DOHH2 (cell line): Measurements from ENCODE around the gene BABAM2.

ENCODE experiments used
- H3F3A ChIP-seq: fragments of 200-600 bp; sonication (generic), shearing (Covaris generic); 2 replicates; pipeline ENCODE4 v1.6.0; 2016; ENCODE audit warnings: antibody characterized with exemption, mild to moderate bottlenecking; ENCODE audit not compliant: control insufficient read depth, insufficient read depth
- H3K27ac ChIP-seq: fragments of 200-600 bp; sonication (generic); 2 replicates; pipeline ENCODE4 v1.5.1; 2014; ENCODE audit warnings: low read depth, mild to moderate bottlenecking, low read length, moderate library complexity
- H3K27me3 ChIP-seq: fragments of 200-600 bp; sonication (generic); 2 replicates; pipeline ENCODE4 v1.6.1; 2014; ENCODE audit warnings: mild to moderate bottlenecking, low read length, mixed read lengths; ENCODE audit not compliant: control insufficient read depth
- H3K36me3 ChIP-seq: fragments of 200-600 bp; sonication (generic); 2 replicates; pipeline ENCODE4 v1.6.1; 2014; ENCODE audit warnings: mild to moderate bottlenecking, low read length, moderate library complexity, mixed read lengths; ENCODE audit not compliant: control insufficient read depth
- H3K4me1 ChIP-seq: fragments of 200-600 bp; sonication (generic); 2 replicates; pipeline ENCODE4 v1.6.1; 2014; ENCODE audit warnings: mild to moderate bottlenecking, low read length, mixed read lengths; ENCODE audit not compliant: control insufficient read depth
- H3K4me2 ChIP-seq: fragments of 200-600 bp; sonication (generic); 2 replicates; pipeline ENCODE4 v1.6.0; 2014; ENCODE audit warnings: mild to moderate bottlenecking, low read length, moderate library complexity
- H3K4me3 ChIP-seq: fragments of 200-600 bp; sonication (generic); 2 replicates; pipeline ENCODE4 v1.5.1; 2014; ENCODE audit warnings: mild to moderate bottlenecking, low read length, mixed read lengths
- H3K79me2 ChIP-seq: fragments of 200-600 bp; sonication (generic); 2 replicates; pipeline ENCODE4 v1.6.1; 2014; ENCODE audit warnings: mild to moderate bottlenecking, low read length, mixed read lengths; ENCODE audit not compliant: control insufficient read depth
- H3K9me2 ChIP-seq: fragments of 200-600 bp; sonication (generic); replicated peaks from 2 replicates; pipeline ENCODE4 v1.6.1; 2014; ENCODE audit warnings: mild to moderate bottlenecking, low read length, mixed read lengths; ENCODE audit not compliant: control insufficient read depth
- H3K9me3 ChIP-seq: fragments of 200-600 bp; sonication (generic); 2 replicates; pipeline ENCODE4 v1.6.1; 2014; ENCODE audit warnings: antibody characterized with exemption, low read length, mixed read lengths; ENCODE audit not compliant: control insufficient read depth, insufficient read depth
- H4K20me1 ChIP-seq: fragments of 200-600 bp; sonication (generic); 2 replicates; pipeline ENCODE4 v1.6.0; 2014; ENCODE audit warnings: low read depth, mild to moderate bottlenecking, antibody characterized with exemption, low read length, moderate library complexity; ENCODE audit not compliant: control insufficient read depth, insufficient read depth
- CTCF ChIP-seq: fragments of 200-600 bp; sonication (generic); IDR thresholded peaks from one replicate; pipeline ENCODE4 v1.5.1; 2014; ENCODE audit warnings: antibody characterized with exemption, mild to moderate bottlenecking, low read depth, low read length; ENCODE audit not compliant: poor library complexity, severe bottlenecking
- EZH2phosphoT487 ChIP-seq: fragments of 200-600 bp; sonication (generic); IDR thresholded peaks from 2 replicates; pipeline ENCODE4 v1.6.1; 2017; ENCODE audit warnings: borderline replicate concordance, mild to moderate bottlenecking, antibody characterized with exemption, low read length, moderate library complexity, mixed read lengths

The BABAM2 gene

GRCh38 chr2:27844821-27845255 is 45.7 kb upstream of the BABAM2 start:
- no peak for TF ChIP-seq EZH2phosphoT487
- no peak for TF ChIP-seq CTCF
- Histone ChIP-seq H3K79me2 (no peaks in the 10 kb centered on the region), H3K4me3 (no peak overlapping the region), H3K4me1 (no peaks in the 10 kb centered on the region), H3F3A (no peaks in the 10 kb centered on the region), H4K20me1 (no peaks in the 10 kb centered on the region), H3K4me2 (no peak overlapping the region), H3K27ac (no peak overlapping the region), H3K27me3 (0 out of 2 replicates have a peak, but pooled peaks cover 2% of the 10 kb centered on the region), H3K9me3 (no peaks in the 10 kb centered on the region), H3K36me3 (no peaks in the 10 kb centered on the region), H3K9me2 (no peaks in the 10 kb centered on the region)

- Histone ChIP-seq H3K4me2 (no peak overlapping the region), H3K79me2 (no peaks in the 10 kb centered on the region), H3K36me3 (no peaks in the 10 kb centered on the region), H3F3A (no peaks in the 10 kb centered on the region), H3K4me1 (no peaks in the 10 kb centered on the region), H3K9me3 (no peaks in the 10 kb centered on the region), H4K20me1 (no peaks in the 10 kb centered on the region), H3K27me3 (0 out of 2 replicates have a peak, but pooled peaks cover 2% of the 10 kb centered on the region), H3K4me3 (no peak overlapping the region), H3K9me2 (no peaks in the 10 kb centered on the region), H3K27ac (no peak overlapping the region)
- TF ChIP-seq CTCF = no peak
These were observed 43.2 kb upstream of the BABAM2 start for GRCh38 chr2:27847333-27847732.

GRCh38 chr2:27849558-27850205 is 40.8 kb upstream of the BABAM2 start:
- Histone ChIP-seq H3K36me3 (no peaks in the 10 kb centered on the region), H3K4me2 (no peak overlapping the region), H3K79me2 (no peaks in the 10 kb centered on the region), H3K4me3 (no peak overlapping the region), H4K20me1 (no peaks in the 10 kb centered on the region), H3F3A (no peaks in the 10 kb centered on the region), H3K27ac (no peak overlapping the region), H3K9me3 (no peaks in the 10 kb centered on the region), H3K4me1 (no peaks in the 10 kb centered on the region), H3K27me3 (0 out of 2 replicates have a peak, but pooled peaks cover 2% of the 10 kb centered on the region), H3K9me2 (no peaks in the 10 kb centered on the region)
- TF ChIP-seq CTCF = no peak
